Liver (tissue), 3 donors: Measurements from ENCODE around the gene ABLIM2.

Experiments used
- CTCF ChIP-seq: fragments of 150-350 bp; IDR thresholded peaks from 2 replicates; pipeline ENCODE4 v1.5.1; 2017; ENCODE audit warnings: improper control_type of control experiment, low read depth, low read length; ENCODE audit not compliant: missing input control
- EGR1 ChIP-seq, 2 donors: IDR thresholded peaks; 2 replicates each; pipeline ENCODE4 v1.6.1; 2016 to 2018; ENCODE audit warnings: antibody characterized with exemption in 2 of 2, low read depth in 2 of 2
- JUND ChIP-seq, 2 donors: IDR thresholded peaks; 2 replicates each; pipeline ENCODE4 v1.6.1; 2016; ENCODE audit warnings: antibody characterized with exemption in 2 of 2
- MAX ChIP-seq: IDR thresholded peaks from 2 replicates; pipeline ENCODE4 v1.6.1; 2016; ENCODE audit warnings: antibody characterized with exemption
- SP1 ChIP-seq: IDR thresholded peaks from 2 replicates; pipeline ENCODE4 v1.6.1; 2018; ENCODE audit warnings: antibody characterized with exemption, mild to moderate bottlenecking
- donor health status: healthy.
- donor health status: healthy.

GRCh38 chr4:7962609-7963508 lies 195.8 kb downstream of the ABLIM2 start:
- no peak for TF ChIP-seq CTCF
- no peak for TF ChIP-seq MAX
- TF ChIP-seq EGR1 (IDR thresholded peaks at IDR 0.05; ENCODE audit: low read depth in 2 of 2): no peak
- no peak for TF ChIP-seq SP1
- TF ChIP-seq JUND (IDR thresholded peaks at IDR 0.05): no peak
